SH-SY5Y (cell line): ENCODE data around the gene KCNA4.

Experiments used
- GATA2 ChIP-seq: IDR thresholded peaks from 2 replicates; pipeline ENCODE4 v1.6.1; 2011; ENCODE audit warnings: mild to moderate bottlenecking, low read depth, low read length
- GATA3 ChIP-seq: IDR thresholded peaks from 2 replicates; pipeline ENCODE4 v1.6.1; 2011; ENCODE audit warnings: low read depth, mild to moderate bottlenecking, low read length, moderate library complexity

KCNA4 gene

DNA sequence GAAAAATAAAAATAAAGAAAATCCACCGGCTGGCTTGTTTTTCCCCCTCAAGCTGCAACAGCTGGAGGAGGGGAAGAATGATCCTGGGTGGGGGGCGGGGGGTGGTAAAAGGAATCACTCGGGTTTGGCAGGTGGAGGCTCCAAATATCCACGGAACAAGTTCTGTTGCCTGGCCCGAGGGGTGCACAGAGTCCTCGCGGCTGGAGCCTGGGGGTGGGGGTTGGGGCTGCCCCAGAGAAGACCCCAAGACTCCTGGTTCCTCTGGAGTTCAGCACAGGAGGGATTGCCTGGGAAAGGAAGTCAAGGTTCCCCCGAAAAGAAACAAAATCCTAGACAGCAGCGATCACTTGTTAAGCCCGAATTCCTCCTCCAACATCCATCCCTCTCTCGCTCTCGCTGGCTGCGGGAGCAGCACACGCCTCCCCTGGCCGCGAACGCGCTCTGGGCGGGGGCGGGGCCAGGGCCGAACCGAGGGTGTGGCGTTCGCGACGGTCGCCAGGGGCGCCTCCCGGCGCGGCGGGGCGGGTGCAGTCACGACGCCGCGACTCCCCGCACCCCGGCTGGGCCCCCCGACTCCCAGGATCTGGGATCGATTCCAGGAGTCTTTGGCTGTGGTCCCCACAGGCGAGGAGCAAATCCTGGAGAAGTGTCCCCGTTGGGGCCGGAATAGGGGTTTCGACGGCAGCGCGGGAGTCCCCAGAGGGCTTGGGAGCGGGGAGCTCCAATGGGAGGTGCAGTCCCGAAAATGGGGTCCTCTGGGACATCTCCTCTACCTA is at the start of gene KCNA4:
KCNA4 (minus strand) TSS at position 443 of the 776 bp plus-strand sequence. CDS start 4,352 bp downstream, outside the sequence.
- no peak for TF ChIP-seq GATA3

DNA sequence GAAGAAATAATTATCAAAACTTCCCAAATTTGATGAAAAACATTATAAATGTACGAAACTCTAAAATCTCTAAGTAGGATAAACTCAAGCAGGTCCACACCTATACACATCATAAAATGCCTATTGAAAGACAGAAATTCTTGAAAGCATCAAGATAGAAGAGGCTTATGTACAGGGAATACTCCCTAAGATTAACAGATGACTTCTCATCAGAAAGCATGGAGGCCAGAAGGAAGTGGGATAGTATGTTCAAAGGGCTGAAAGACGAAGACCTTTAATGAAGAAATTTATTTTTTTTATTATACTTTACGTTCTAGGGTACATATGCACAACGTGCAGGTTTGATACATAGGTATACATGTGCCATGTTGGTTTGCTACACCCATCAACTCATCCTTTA is 45.3 kb upstream of the KCNA4 start:
- TF ChIP-seq GATA3 (no peak), GATA2 (no peak)

DNA sequence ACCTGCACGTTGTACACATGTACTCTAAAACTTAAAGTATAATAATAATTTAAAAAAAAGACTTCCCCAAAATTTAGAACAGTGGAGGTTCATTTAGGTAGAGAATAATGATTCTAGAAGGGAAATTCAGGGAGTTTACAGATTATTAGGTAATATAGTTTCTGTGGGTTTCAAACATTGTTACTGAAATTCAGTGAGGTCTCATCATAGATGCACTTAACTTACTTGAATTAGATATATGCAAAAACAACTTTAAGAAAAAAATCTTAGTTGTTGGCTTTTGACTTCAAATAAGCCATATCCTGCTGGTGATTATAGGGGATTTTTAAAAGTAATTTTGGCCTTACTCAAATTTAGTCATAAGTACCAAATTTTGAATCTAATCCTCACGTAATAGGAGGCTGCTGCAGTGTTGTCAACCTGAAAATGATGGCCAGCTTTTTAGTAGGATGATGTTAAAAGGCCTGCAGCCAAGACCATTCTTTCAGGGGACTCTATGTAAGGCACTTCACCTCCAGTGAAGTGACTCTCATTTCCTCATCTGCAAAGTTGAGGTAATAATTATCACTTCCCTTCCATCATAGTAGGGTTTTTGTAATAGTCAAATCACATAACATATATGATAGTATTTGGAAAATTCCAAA is 42.5 kb upstream of the KCNA4 start:
- TF ChIP-seq GATA3 (no peak), GATA2 (no peak)

DNA sequence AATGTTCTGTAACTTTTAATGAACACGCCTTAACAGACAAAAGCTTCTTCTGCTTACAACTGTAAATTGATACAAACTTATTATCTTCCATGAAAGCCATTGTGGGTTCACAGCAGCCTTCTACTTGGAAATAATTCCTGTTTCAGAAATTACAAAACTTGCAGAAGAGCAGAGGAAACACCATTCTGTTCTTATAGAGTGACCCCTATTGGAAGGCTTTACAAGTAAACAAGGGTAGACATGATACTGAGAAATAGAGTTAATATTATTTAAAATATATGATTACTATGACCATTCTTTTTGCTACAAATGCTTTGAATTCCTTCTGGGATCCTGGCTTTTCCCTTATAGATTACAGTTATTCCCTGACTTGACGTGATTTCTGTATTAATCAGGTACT is 32.4 kb upstream of the KCNA4 start:
- no peak for TF ChIP-seq GATA2
- TF ChIP-seq GATA3, result no peak

DNA sequence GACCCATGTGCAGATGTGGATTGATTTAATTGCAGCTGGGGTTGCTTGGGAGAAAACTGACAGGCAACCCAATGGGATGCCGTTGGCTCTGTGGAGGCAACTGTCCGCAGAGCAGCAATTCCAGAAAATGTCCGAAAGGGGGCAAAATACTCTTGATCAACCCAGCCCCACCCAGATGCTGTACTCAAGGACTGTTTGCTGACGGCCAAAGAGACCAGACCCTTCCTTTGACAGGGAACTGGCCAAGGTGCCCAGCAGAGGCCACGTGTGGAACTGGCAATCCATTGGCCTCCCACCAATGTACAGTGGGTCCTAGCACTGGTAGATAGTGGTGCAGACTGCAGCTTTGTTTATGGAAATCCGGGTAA is 29.7 kb upstream of the KCNA4 start:
- TF ChIP-seq GATA3 (no peak), GATA2 (no peak)

DNA sequence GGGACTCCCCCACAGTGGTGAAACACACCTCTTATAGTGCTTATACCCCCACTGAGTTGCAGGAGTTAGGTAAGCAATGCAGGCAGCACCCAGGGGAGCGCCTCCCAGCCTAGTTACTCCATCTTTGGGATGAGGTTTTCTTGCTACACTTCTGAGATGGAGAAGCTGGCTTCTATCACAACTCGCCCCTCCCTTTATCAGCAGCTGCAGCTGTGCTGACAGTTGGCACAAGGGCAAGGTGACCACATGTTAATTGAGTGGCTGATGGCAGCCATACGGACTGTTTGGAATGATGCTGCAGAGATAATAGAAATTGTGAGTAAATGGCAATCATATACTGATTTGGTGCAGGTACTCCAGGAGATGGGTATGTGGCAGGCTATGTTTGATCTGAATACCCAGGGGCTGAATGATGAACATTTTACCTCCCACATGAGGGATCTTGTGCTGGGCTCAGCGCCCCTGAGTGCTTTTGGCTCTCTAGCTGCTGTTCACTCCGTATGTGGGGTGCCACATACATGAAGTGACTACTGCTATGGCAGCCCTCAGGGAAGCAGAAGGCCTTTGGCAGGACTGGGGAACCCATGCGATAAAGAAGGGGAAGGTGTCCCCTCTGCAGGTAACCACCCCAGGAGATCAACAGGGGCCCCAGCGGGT is 29.2 kb upstream of the KCNA4 start:
- TF ChIP-seq GATA3 (no peak), GATA2 (no peak)

DNA sequence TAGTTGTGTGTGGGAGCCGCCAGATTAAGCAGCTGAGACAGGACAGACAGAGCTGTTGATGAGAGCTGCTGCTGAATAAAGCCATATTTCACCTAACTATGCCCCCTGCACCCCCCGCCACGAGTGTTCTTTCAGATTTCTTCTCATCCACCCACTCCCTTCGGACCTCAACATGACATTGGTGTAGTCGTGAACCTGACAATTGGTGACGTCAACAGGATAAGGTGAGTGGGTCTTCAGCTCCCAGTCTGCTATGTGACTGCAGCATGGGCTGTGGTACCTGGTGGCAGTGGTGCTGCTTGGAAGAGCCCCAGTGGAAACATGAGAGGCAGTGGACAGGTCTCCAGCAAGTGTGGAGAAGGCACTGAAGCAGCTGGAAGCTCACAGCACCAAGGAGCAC is 28.3 kb upstream of the KCNA4 start:
- TF ChIP-seq GATA3 (no peak), GATA2 (no peak)

DNA sequence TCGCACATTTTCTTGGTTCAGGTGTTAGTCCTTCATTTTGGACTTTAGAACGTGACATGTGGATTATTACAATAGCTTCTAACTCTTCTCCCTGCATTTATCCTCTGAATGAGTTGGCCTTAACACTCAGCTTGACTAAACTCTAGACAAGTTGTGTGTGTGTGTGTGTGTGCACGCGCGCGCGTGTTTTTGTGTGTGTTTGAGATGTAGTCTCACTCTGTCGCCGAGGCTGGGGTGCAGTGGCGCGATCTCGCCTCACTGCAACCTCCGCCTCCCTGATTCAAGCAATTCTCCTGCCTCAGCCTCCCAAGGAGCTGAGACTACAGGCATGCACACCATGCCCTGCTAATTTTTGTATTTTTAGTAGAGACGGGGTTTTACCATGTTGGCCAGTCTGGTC is 24.3 kb upstream of the KCNA4 start:
- TF ChIP-seq GATA2, result no peak
- no peak for TF ChIP-seq GATA3

DNA sequence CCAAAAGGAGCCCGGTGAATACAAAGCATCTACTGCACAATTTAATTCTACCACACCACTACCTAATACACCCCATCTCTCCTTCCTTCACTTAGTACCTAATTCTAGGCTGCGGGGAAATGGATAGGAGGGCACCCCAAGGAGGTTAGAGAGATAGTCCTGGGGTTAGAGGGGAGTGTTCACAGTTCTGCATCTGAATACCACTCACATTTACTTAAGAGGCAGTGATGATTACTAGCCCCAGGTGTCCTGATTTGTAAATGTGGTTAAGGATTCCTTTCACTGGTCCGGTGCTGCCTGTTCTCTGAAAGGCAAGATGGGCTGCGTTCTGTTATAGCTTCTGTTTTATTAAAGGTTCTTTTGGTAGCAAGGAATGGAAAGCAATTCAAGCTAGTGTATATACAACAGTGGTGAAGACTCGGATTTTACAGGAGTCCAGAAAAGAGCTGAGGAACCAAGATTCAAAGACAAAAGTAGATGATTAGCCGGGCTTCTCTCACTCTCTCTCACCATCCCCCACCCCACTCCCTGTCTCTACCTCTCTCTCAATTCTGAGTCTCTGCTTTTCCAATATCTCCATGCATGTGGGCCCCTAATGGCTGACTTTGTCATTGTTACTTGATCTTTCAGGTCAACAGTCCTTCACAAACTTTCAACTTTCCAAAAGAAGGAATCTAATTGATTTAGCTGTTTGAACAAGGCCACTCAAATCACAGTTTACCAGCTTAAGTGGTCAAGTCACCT is 8.7 kb upstream of the KCNA4 start:
- no peak for TF ChIP-seq GATA2
- TF ChIP-seq GATA3, result no peak

DNA sequence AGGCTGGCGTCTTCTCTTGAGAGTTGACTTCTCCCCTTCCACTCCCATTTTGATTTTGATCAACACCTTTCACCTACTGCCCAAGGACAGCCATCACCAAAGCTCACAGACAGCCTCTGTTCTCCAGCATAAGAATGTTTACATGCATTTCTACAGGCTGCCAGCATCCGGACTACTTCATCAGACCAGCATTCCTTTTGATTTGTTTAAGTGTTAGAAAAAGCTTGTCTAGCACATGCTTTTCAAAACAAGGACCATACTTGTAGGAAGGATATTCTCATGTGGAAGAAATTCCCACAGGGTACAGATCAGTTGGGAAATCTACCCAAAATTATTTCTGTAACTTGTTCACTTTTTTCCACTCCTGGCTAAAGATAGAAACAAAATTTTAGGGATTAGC is 6.2 kb upstream of the KCNA4 start:
- TF ChIP-seq GATA2 (no peak), GATA3 (no peak)

DNA sequence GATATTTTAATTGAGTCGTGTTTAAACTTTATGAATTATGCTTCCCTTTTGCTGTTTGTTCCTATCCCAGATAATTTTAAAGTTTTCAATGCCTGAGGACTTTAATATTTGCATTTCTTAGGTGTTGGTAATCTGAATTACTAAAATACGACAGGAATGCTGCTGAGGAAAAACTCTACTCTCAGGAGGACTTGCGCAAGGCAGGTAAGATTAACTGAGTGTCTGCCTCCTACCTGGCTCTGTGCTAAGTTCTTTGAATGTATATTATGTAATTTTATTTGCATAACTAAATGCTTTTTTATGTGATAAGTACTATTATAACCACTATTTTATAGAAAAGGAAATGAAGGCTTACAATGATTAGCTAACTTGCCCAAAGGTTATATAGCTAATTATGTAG is 2.7 kb upstream of the KCNA4 start:
- TF ChIP-seq GATA2, result no peak
- no peak for TF ChIP-seq GATA3

DNA sequence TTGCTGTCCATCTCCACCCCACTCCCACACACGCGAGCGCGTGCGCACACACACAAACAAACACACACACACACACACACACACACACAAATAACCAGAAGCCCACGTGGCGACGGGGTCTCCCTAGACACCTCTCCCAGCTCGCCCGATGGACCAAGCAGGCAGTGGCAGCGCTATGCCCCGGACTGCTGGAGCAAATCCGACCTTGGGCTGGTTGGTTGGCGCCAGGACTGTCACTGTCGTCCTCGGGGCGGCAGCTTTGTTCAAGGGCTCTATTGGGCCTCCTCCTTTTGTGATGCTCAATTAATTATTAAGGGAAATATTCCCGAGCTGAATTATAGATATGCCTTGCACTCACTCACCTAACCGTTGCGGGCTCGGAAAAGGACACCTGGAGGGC is 1.7 kb upstream of the KCNA4 start:
- TF ChIP-seq GATA3, result no peak
- no peak for TF ChIP-seq GATA2

DNA sequence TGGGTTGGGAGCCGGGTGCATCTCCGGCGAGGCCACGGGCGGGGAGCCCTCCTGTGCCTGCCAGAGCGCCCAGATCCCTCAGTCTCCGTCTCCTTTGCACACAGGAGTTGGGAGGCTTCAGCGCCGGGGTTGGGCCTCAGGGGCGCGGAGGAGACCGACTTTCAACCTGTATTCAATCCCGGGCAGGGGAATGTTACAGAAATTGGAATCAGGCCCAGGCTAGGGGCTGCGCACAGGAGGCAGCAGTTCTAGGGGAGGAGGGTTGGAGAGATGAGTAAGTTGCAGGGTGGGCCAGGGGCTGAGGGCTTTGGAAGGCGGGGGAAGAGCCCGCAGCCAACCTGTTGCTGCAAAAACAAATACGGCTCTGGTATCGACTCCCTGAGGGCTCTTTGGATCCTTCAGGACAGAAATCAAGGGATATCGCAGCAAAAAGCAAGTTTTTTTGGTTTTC is 640 bp upstream of the KCNA4 start:
- TF ChIP-seq GATA2 (no peak), GATA3 (no peak)

DNA sequence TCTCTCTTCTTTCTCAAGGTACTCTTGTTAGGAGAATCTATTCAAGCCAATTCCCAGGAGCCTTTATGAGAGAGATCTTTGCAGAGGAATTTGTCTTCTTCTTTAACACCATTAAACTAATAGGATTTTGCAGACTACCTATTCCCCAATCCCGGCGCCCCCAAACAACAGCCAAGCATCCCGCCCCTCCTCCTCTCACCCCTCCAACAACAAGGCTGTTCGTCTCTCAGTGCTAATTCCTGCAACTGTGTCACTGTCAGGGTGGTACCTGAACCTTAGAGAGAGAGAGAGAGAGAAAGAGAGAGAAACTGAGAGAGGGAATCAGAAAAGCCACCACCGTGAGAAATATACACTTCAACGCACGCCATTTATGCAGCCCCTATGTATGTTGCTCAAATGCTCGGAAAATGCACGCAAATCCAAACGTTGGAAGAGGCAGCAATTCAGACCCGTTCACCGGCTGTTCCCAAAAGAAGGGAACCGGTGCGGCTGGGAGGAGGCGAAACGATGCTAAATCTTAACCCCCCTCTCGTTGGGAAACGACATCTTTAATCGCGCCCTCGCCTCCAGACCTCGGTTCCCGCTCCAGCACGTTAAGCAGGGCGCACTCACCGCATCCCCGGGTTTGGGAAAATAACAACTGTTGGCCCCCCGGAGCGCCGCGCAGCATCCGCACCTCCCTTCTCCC is 961 bp downstream of the KCNA4 start:
- TF ChIP-seq GATA2, result no peak
- no peak for TF ChIP-seq GATA3
